HEK293 (cell line): ENCODE results near the gene NANP.

ENCODE experiments used
- CTCF ChIP-seq: fragments of 450-650 bp; formaldehyde crosslinking; IDR thresholded peaks from 2 replicates; pipeline ENCODE4 v1.5.1; 2016; ENCODE audit warnings: missing biosample characterization, missing genetic modification characterization
- PBX3 ChIP-seq: sonication (generic); formaldehyde crosslinking; IDR thresholded peaks from 2 replicates; pipeline ENCODE4 v1.8.1; 2022; ENCODE audit warnings: mild to moderate bottlenecking, moderate library complexity, missing genetic modification reagents
- PRDM6 ChIP-seq: fragments of 450-650 bp; formaldehyde crosslinking; IDR thresholded peaks from 2 replicates; pipeline ENCODE4 v1.5.1; 2017; ENCODE audit warnings: missing biosample characterization, missing genetic modification characterization
- TCF7L2 ChIP-seq: IDR thresholded peaks from 2 replicates; pipeline ENCODE4 v1.6.1; 2011; ENCODE audit warnings: low read depth, mild to moderate bottlenecking, inconsistent platforms, low read length, moderate library complexity, borderline replicate concordance
- TSHZ1 ChIP-seq: fragments of 450-650 bp; formaldehyde crosslinking; IDR thresholded peaks from 2 replicates; pipeline ENCODE4 v1.5.1; 2016; ENCODE audit warnings: missing biosample characterization, missing genetic modification characterization, borderline replicate concordance
- YY1 ChIP-seq: fragments of 450-650 bp; formaldehyde crosslinking; IDR thresholded peaks from 2 replicates; pipeline ENCODE4 v1.5.1; 2018; ENCODE audit warnings: missing biosample characterization, missing genetic modification characterization
- ZFP37 ChIP-seq: fragments of 450-650 bp; formaldehyde crosslinking; IDR thresholded peaks from 2 replicates; pipeline ENCODE4 v1.5.1; 2016; ENCODE audit warnings: missing biosample characterization, missing genetic modification characterization
- ZNF24 ChIP-seq: fragments of 450-650 bp; formaldehyde crosslinking; IDR thresholded peaks from 2 replicates; pipeline ENCODE4 v1.5.1; 2016; ENCODE audit warnings: missing biosample characterization, missing genetic modification characterization
- ZNF274 ChIP-seq, 2 experiments: fragments of 200-500 bp in 1 of 2; fragments of 450-650 bp in 1 of 2; sonication (Bioruptor generic) in 1 of 2; formaldehyde crosslinking in 1 of 2; IDR thresholded peaks; 2 replicates each; pipeline versions ENCODE4 v1.5.1 to v1.6.1; 2014 to 2016; ENCODE audit warnings: borderline replicate concordance in 1 of 2, inconsistent platforms in 1 of 2, low read length in 1 of 2, missing biosample characterization in 1 of 2, missing genetic modification characterization in 1 of 2
- ZNF350 ChIP-seq: fragments of 450-650 bp; formaldehyde crosslinking; IDR thresholded peaks from 2 replicates; pipeline ENCODE4 v1.5.0; 2017; ENCODE audit warnings: missing biosample characterization, mild to moderate bottlenecking, missing genetic modification characterization
- ZNF600 ChIP-seq: fragments of 450-650 bp; formaldehyde crosslinking; IDR thresholded peaks from 2 replicates; pipeline ENCODE4 v1.5.1; 2016; ENCODE audit warnings: missing biosample characterization, missing genetic modification characterization
- ZNF626 ChIP-seq: fragments of 450-650 bp; sonication (Bioruptor Pico); formaldehyde crosslinking; IDR thresholded peaks from 2 replicates; pipeline ENCODE4 v1.5.1; 2018; ENCODE audit warnings: missing biosample characterization, missing genetic modification characterization, inconsistent platforms
- ZNF639 ChIP-seq: fragments of 450-650 bp; formaldehyde crosslinking; IDR thresholded peaks from 2 replicates; pipeline ENCODE4 v1.5.1; 2016; ENCODE audit warnings: missing biosample characterization, missing genetic modification characterization

- TF ChIP-seq CTCF (tag by site-specific recombination) (no peak), PBX3 (CRISPR knock-in tag) (no peak), PRDM6 (tag by site-specific recombination) (no peak), YY1 (tag by site-specific recombination) (no peak), ZNF350 (no peak), ZNF639 (tag by site-specific recombination) (no peak), ZNF600 (no peak), ZFP37 (tag by site-specific recombination) (no peak), TSHZ1 (tag by site-specific recombination) (no peak), ZNF24 (tag by site-specific recombination) (no peak), ZNF626 (tag by site-specific recombination) (no peak), TCF7L2 (no peak), ZNF274 (IDR thresholded peaks at IDR 0.05; ENCODE audit: low read length) (no peak), ZNF274 (tag by site-specific recombination; IDR thresholded peaks at IDR 0.05; ENCODE audit: borderline replicate concordance) (no peak)
These were observed 60.5 kb downstream of the NANP start for GRCh38 chr20:25563362-25563761.
